ENCODE measurements around the gene ERC1. TPM values are rescaled to one million over a fixed set of nuclear protein-coding genes. Genes with fewer than 3 reads are reported as not detected.

The ERC1 gene
- total and polyA plus RNA-seq, 2 donors (not counting 3 experiments of a cell fraction or from before 2014, with no cell fraction given), result 11.7 to 66.1 TPM

GRCh38 chr12:1201030-1201429, 210.0 kb downstream of the ERC1 start:
- dilution Hi-C loops (cut with MboI; ENCODE audit: extremely low pct_ligation_motif_present, low sequenced_read_pairs) (no loop called here), intact Hi-C loops (cut with micrococcal nuclease) (no loop called here)
- Histone ChIP-seq H3K9ac (replicated peaks; ENCODE audit: extremely low read depth, insufficient read depth, low read length) (no peak overlapping the region), H4K20me1 (replicated peaks; ENCODE audit: control insufficient read depth, extremely low read depth, insufficient read depth, low read length) (no peaks in the 10 kb centered on the region), H3K4me1 (ENCODE audit: control insufficient read depth, extremely low read depth, insufficient read depth, low read length) (peaks cover 29% of the 10 kb centered on the region), H3K9me1 (replicated peaks; ENCODE audit: control insufficient read depth, extremely low read depth, insufficient read depth, low read length) (no peaks in the 10 kb centered on the region), H2AFZ (ENCODE audit: low read depth, low read length) (no peak overlapping the region), H3K27ac (ENCODE audit: insufficient read depth, low read depth, low read length) (no peak overlapping the region), H3K79me2 (ENCODE audit: control insufficient read depth, insufficient read depth, low read length) (no peaks in the 10 kb centered on the region), H3K4me3 (replicated peaks in 1 of 3; ENCODE audit: insufficient read depth in 1 of 3, low read depth in 1 of 3, low read length in 3 of 3) (no peak overlapping the region), H3K4me2 (ENCODE audit: insufficient read depth, low read length) (no peak overlapping the region), H3K27me3 (ENCODE audit: control insufficient read depth in 2 of 2, insufficient read depth in 2 of 2, low read length in 2 of 2) (no peaks in the 10 kb centered on the region), H3K9me3 (replicated peaks; ENCODE audit: control insufficient read depth, insufficient read depth, low read length) (peaks cover 2% of the 10 kb centered on the region), H3K36me3 (ENCODE audit: control insufficient read depth in 2 of 2, extremely low read depth in 1 of 2, insufficient read depth in 2 of 2, low read length in 2 of 2) (no peaks in the 10 kb centered on the region)
- ChIA-PET CTCF (no interaction called here), POLR2A (no interaction called here)
- TF ChIP-seq EZH2 (IDR thresholded peaks at IDR 0.05; ENCODE audit: borderline replicate concordance, low read depth, low read length, severe bottlenecking) (no peak), MYC (IDR thresholded peaks at IDR 0.05; ENCODE audit: low read depth, low read length) (no peak), POLR2A (IDR thresholded peaks at IDR 0.05; ENCODE audit: low read depth, low read length) (no peak)
- BruUV-seq (replicated peaks), result no TSS peak
- FAIRE-seq (no peak), DNase-seq (ENCODE audit: low read depth, low spot score) (no peak)

GRCh38 chr12:1201886-1202285, 210.9 kb downstream of the ERC1 start:
- peaks cover 2% of the 10 kb centered on the region for H3K9me3 ChIP-seq (replicated peaks; ENCODE audit: control insufficient read depth, insufficient read depth, low read length)
- no peaks in the 10 kb centered on the region for H3K36me3 ChIP-seq (ENCODE audit: control insufficient read depth in 2 of 2, extremely low read depth in 1 of 2, insufficient read depth in 2 of 2, low read length in 2 of 2)
- dilution Hi-C loops (cut with MboI; ENCODE audit: extremely low pct_ligation_motif_present, low sequenced_read_pairs), result no loop called here
- no peak overlapping the region for H3K9ac ChIP-seq (replicated peaks; ENCODE audit: extremely low read depth, insufficient read depth, low read length)
- BruUV-seq (replicated peaks), result no TSS peak
- ChIA-PET POLR2A (interaction anchor here (0.6 kb wide), 1 partner anchor 59 kb away, joined by 4 read pairs; no protein-coding TSS in a partner anchor), CTCF (interaction anchor here (0.6 to 1.4 kb wide), 3 partner anchors 11 to 160 kb away, joined by 3 to 5 read pairs (median 3); no protein-coding TSS in a partner anchor)
- no peak overlapping the region for H3K4me2 ChIP-seq (ENCODE audit: insufficient read depth, low read length)
- H3K4me1 ChIP-seq (ENCODE audit: control insufficient read depth, extremely low read depth, insufficient read depth, low read length), result peaks cover 36% of the 10 kb centered on the region
- no peaks in the 10 kb centered on the region for H3K27me3 ChIP-seq (ENCODE audit: control insufficient read depth in 2 of 2, insufficient read depth in 2 of 2, low read length in 2 of 2)
- intact Hi-C loops (cut with micrococcal nuclease), result no loop called here
- H4K20me1 ChIP-seq (replicated peaks; ENCODE audit: control insufficient read depth, extremely low read depth, insufficient read depth, low read length), result no peaks in the 10 kb centered on the region
- H2AFZ ChIP-seq (ENCODE audit: low read depth, low read length), result no peak overlapping the region
- H3K27ac ChIP-seq (ENCODE audit: insufficient read depth, low read depth, low read length), result no peak overlapping the region
- no peaks in the 10 kb centered on the region for H3K9me1 ChIP-seq (replicated peaks; ENCODE audit: control insufficient read depth, extremely low read depth, insufficient read depth, low read length)
- no peak for FAIRE-seq
- H3K4me3 ChIP-seq (replicated peaks in 1 of 3; ENCODE audit: insufficient read depth in 1 of 3, low read depth in 1 of 3, low read length in 3 of 3), result no peak overlapping the region
- H3K79me2 ChIP-seq (ENCODE audit: control insufficient read depth, insufficient read depth, low read length), result no peaks in the 10 kb centered on the region
- peak; percentile 24 for DNase-seq (ENCODE audit: low read depth, low spot score)
- TF ChIP-seq JUN (IDR thresholded peaks at IDR 0.05; ENCODE audit: borderline replicate concordance, insufficient read depth, insufficient read length, low read depth) (no peak), FOS (IDR thresholded peaks at IDR 0.05; ENCODE audit: borderline replicate concordance, insufficient read depth, low read length) (no peak), CTCF (IDR thresholded peaks at IDR 0.05; ENCODE audit: extremely low read depth in 1 of 2, insufficient read depth in 1 of 2, low read depth in 1 of 2, low read length in 2 of 2) (no peak), POLR2A (IDR thresholded peaks at IDR 0.05; ENCODE audit: low read depth, low read length) (no peak)
